WTC11 (cell line): ENCODE data around the gene GDI1. TPM values are rescaled to one million over a fixed set of nuclear protein-coding genes. Genes with fewer than 3 reads are reported as not detected.

Experiments used
- ATAC-seq: fragments of 200-7000 bp; cut with Tn5 transposase; 2 replicates; pipeline ENCODE4 v1.10.0; 2021; ENCODE audit warnings: mild to moderate bottlenecking, moderate library complexity
- CTCF ChIA-PET: fragments of 300-600 bp; sonication (Branson Sonifier 250); formaldehyde crosslinking; loops from one replicate; lab custom pipeline; 2021; ENCODE audit warnings: antibody characterized with exemption; lab: Charles Lee
- POLR2A ChIA-PET: fragments of 350-600 bp; sonication (Branson Sonifier 250); formaldehyde crosslinking; loops from one replicate; lab custom pipeline; 2021; ENCODE audit warnings: antibody characterized with exemption; lab: Charles Lee
- DNase-seq: peaks from one replicate; pipeline ENCODE4 v3.0.0; 2021; ENCODE audit warnings: low spot score
- H3K27ac Mint-ChIP-seq: 2 replicates; pipeline ENCODE4 v1.8.0; 2021; ENCODE audit warnings: mixed read lengths
- H3K27me3 Mint-ChIP-seq: 2 replicates; pipeline ENCODE4 v1.8.0; 2021; ENCODE audit warnings: low read depth, mild to moderate bottlenecking, moderate library complexity, mixed read lengths
- H3K36me3 Mint-ChIP-seq: 2 replicates; pipeline ENCODE4 v1.8.0; 2021; ENCODE audit warnings: mixed read lengths
- H3K4me1 Mint-ChIP-seq: 2 replicates; pipeline ENCODE4 v1.8.0; 2022; ENCODE audit warnings: mixed read lengths
- H3K4me3 Mint-ChIP-seq: 2 replicates; pipeline ENCODE4 v1.8.0; 2021; ENCODE audit warnings: mild to moderate bottlenecking, moderate library complexity, mixed read lengths
- H3K9me3 Mint-ChIP-seq: 2 replicates; pipeline ENCODE4 v1.8.0; 2021; ENCODE audit warnings: mixed read lengths
- OVOL2 ChIP-seq: fragments of 250-450 bp; sonication (Bioruptor Pico); IDR thresholded peaks from 2 replicates; pipeline ENCODE4 v1.9.0; 2021; ENCODE audit warnings: mild to moderate bottlenecking, borderline replicate concordance
- SOX15 ChIP-seq: fragments of 250-450 bp; sonication (Bioruptor Pico); IDR thresholded peaks from 2 replicates; pipeline ENCODE4 v1.9.0; 2021; ENCODE audit warnings: mild to moderate bottlenecking
- ZNF138 ChIP-seq: sonication (generic); formaldehyde crosslinking; conservative IDR thresholded peaks from 2 replicates; pipeline ENCODE4 v1.8.1; 2022; ENCODE audit warnings: mild to moderate bottlenecking, moderate library complexity, missing genetic modification reagents
- total RNA-seq: library from RNA; stranded (reverse); gene quantifications from 3 replicates; pipeline ENCODE4 v1.2.3, GENCODE V29; 2021
- TF ChIP-seq, protein P1 (sequence below): fragments of 250-450 bp; sonication (Bioruptor Pico); IDR thresholded peaks from 2 replicates; pipeline ENCODE4 v1.9.0; 2021; ENCODE audit warnings: mild to moderate bottlenecking
- TF ChIP-seq, protein P2 (sequence below): sonication (generic); formaldehyde crosslinking; IDR thresholded peaks from 2 replicates; pipeline ENCODE4 v1.8.0; 2023; ENCODE audit warnings: mild to moderate bottlenecking, missing genetic modification reagents
- TF ChIP-seq, protein P3 (sequence below): sonication (generic); formaldehyde crosslinking; IDR thresholded peaks from 2 replicates; pipeline ENCODE4 v1.8.1; 2023; ENCODE audit warnings: mild to moderate bottlenecking, missing genetic modification reagents
- TF ChIP-seq, protein P4 (sequence below): sonication (generic); formaldehyde crosslinking; IDR thresholded peaks from 2 replicates; pipeline ENCODE4 v1.8.0; 2022; ENCODE audit warnings: mild to moderate bottlenecking, missing genetic modification reagents
- TF ChIP-seq, protein P5 (sequence below): sonication (generic); formaldehyde crosslinking; IDR thresholded peaks from 2 replicates; pipeline ENCODE4 v1.8.1; 2022; ENCODE audit warnings: low read depth, missing genetic modification reagents, borderline replicate concordance

The GDI1 gene
- total RNA-seq, 1 experiment from 2014 or later, result 108 TPM

DNA sequence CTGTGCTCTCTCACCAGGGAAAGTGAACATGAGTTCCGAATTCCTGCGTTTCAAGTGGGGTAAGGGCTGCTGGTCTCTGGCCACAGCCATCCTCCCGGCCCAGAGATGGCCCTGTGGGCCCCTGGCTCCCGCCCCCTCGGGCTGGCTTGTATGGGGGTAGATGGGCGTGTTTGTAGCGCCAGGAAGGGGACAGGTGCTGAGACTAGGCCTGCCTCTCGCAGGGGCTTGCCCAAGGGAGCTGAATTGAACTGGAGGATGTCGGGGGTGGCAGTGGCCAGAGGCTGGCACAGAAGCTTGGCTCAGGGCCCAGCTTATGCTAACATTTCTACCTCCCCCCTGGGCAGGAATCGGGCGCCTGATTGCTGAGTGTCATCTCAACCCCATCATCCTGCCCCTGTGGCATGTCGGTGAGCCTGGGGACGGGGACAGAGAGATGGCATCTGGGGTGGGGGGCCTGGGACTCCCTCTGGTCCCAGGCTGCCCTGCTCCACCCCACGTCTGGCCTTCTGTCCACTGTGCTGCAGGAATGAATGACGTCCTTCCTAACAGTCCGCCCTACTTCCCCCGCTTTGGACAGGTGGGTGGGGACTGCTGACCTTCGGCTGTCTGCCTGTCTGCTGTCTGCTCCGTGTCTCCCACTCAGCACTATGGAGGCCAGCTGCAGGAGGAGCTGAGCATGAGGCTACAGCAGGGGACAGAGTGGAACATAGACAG lies 17.1 kb upstream of the GDI1 start:
- DNase-seq, result no peak
- H3K4me1 Mint-ChIP-seq, result no peaks in the 10 kb centered on the region
- peaks cover 2% of the 10 kb centered on the region; the same call in 1 of the 2 replicates for H3K36me3 Mint-ChIP-seq
- ChIA-PET POLR2A (no interaction called here), CTCF (no interaction called here)
- H3K27ac Mint-ChIP-seq, result no peak overlapping the region
- no peak for ATAC-seq
- H3K4me3 Mint-ChIP-seq, result no peak overlapping the region
- no peak for TF ChIP-seq OVOL2 (CRISPR knock-in tag)
- TF ChIP-seq, protein P1, sequence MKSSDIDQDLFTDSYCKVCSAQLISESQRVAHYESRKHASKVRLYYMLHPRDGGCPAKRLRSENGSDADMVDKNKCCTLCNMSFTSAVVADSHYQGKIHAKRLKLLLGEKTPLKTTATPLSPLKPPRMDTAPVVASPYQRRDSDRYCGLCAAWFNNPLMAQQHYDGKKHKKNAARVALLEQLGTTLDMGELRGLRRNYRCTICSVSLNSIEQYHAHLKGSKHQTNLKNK (CRISPR knock-in tag), result no peak
- TF ChIP-seq, protein P2, sequence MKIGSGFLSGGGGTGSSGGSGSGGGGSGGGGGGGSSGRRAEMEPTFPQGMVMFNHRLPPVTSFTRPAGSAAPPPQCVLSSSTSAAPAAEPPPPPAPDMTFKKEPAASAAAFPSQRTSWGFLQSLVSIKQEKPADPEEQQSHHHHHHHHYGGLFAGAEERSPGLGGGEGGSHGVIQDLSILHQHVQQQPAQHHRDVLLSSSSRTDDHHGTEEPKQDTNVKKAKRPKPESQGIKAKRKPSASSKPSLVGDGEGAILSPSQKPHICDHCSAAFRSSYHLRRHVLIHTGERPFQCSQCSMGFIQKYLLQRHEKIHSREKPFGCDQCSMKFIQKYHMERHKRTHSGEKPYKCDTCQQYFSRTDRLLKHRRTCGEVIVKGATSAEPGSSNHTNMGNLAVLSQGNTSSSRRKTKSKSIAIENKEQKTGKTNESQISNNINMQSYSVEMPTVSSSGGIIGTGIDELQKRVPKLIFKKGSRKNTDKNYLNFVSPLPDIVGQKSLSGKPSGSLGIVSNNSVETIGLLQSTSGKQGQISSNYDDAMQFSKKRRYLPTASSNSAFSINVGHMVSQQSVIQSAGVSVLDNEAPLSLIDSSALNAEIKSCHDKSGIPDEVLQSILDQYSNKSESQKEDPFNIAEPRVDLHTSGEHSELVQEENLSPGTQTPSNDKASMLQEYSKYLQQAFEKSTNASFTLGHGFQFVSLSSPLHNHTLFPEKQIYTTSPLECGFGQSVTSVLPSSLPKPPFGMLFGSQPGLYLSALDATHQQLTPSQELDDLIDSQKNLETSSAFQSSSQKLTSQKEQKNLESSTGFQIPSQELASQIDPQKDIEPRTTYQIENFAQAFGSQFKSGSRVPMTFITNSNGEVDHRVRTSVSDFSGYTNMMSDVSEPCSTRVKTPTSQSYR, result no peak
- TF ChIP-seq, protein P3, sequence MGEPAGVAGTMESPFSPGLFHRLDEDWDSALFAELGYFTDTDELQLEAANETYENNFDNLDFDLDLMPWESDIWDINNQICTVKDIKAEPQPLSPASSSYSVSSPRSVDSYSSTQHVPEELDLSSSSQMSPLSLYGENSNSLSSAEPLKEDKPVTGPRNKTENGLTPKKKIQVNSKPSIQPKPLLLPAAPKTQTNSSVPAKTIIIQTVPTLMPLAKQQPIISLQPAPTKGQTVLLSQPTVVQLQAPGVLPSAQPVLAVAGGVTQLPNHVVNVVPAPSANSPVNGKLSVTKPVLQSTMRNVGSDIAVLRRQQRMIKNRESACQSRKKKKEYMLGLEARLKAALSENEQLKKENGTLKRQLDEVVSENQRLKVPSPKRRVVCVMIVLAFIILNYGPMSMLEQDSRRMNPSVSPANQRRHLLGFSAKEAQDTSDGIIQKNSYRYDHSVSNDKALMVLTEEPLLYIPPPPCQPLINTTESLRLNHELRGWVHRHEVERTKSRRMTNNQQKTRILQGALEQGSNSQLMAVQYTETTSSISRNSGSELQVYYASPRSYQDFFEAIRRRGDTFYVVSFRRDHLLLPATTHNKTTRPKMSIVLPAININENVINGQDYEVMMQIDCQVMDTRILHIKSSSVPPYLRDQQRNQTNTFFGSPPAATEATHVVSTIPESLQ (CRISPR knock-in tag), result no peak
- H3K27me3 Mint-ChIP-seq, result no peaks in the 10 kb centered on the region
- H3K9me3 Mint-ChIP-seq, result no peaks in the 10 kb centered on the region

DNA sequence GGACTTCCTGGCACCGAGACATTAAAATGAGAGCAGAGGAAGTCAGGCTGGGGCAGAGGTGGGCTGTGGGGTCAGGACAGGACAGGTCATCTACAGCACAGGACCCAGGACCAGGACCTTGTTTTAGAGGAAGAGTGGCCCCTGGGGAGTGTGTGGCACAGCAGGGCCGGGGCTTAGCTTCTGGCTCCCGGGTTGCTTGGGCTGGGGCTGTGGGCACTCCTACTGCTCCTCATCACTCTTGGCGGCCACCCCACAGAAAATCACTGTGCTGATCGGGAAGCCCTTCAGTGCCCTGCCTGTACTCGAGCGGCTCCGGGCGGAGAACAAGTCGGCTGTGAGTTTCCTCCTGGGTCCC lies 16.6 kb upstream of the GDI1 start:
- Mint-ChIP-seq H3K4me3 (no peak overlapping the region), H3K27me3 (no peaks in the 10 kb centered on the region), H3K4me1 (no peaks in the 10 kb centered on the region), H3K27ac (no peak overlapping the region), H3K36me3 (no peaks in the 10 kb centered on the region; the same call in 1 of the 2 replicates), H3K9me3 (no peaks in the 10 kb centered on the region)
- TF ChIP-seq ZNF138 (CRISPR knock-in tag), result no peak
- TF ChIP-seq, protein P4, sequence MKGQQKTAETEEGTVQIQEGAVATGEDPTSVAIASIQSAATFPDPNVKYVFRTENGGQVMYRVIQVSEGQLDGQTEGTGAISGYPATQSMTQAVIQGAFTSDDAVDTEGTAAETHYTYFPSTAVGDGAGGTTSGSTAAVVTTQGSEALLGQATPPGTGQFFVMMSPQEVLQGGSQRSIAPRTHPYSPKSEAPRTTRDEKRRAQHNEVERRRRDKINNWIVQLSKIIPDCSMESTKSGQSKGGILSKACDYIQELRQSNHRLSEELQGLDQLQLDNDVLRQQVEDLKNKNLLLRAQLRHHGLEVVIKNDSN (CRISPR knock-in tag), result no peak
- CTCF ChIA-PET, result no interaction called here
- ATAC-seq, result no peak
- no peak for DNase-seq
- POLR2A ChIA-PET, result no interaction called here

DNA sequence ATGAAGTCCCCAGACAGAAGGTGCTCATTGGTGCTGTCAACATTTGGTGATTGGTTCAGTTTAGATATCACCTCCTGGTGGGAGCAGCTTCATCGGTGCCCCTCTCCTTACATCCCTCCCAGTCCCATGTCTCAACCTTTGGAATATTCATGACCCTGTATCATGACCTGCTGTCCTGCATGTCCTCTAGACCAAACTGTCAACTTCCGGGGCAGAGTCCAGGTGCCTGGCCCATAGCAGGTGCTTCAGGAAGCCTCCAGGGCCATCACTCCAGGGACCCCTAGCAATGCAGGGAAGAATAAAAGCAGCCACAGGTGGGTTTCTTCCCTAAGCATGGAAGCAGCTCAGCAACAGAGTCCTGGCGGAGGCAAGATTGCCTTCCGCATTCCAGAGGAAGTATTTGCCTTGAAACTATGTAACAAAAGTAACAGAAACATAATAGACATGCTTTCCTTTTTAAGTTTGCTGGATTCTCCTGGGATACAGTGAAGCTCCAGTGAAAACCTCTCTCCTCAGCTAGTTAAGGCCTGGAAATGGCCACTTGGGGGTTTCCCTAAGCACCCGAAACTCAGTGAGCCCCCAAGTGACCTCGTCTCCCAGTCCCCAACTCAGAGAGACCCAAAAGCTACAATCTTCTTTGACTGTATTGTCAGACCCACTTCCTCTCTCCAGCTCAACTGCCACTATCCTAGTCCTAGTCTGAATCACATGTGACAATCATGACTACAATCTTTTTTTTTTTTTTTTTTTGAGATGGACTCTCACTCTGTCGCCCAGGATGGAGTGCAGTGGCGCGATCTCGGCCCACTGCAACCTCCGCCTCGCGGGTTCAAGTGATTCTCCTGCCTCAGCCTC lies 9.8 kb upstream of the GDI1 start:
- ATAC-seq (no peak), DNase-seq (no peak)
- H3K27ac Mint-ChIP-seq, result no peak overlapping the region
- H3K36me3 Mint-ChIP-seq, result peaks cover 3% of the 10 kb centered on the region; the same call in 1 of the 2 replicates
- no peak overlapping the region; the same call in none of the 2 replicates for H3K4me3 Mint-ChIP-seq
- CTCF ChIA-PET, result interaction anchor here (0.7 to 2.6 kb wide), 2 partner anchors 54 to 63 kb away, joined by 3 to 10 read pairs; partner anchors contain the start of gene SLC10A3
- H3K27me3 Mint-ChIP-seq, result no peaks in the 10 kb centered on the region
- peaks cover 17% of the 10 kb centered on the region for H3K4me1 Mint-ChIP-seq
- TF ChIP-seq, protein P5, sequence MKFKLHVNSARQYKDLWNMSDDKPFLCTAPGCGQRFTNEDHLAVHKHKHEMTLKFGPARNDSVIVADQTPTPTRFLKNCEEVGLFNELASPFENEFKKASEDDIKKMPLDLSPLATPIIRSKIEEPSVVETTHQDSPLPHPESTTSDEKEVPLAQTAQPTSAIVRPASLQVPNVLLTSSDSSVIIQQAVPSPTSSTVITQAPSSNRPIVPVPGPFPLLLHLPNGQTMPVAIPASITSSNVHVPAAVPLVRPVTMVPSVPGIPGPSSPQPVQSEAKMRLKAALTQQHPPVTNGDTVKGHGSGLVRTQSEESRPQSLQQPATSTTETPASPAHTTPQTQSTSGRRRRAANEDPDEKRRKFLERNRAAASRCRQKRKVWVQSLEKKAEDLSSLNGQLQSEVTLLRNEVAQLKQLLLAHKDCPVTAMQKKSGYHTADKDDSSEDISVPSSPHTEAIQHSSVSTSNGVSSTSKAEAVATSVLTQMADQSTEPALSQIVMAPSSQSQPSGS (CRISPR knock-in tag), result no peak
- TF ChIP-seq SOX15 (CRISPR knock-in tag), result no peak
- POLR2A ChIA-PET, result no interaction called here
- no peaks in the 10 kb centered on the region for H3K9me3 Mint-ChIP-seq
